Kidney epithelial cell (primary cell): ENCODE results near the gene UTP18. TPM values are rescaled to one million over a fixed set of nuclear protein-coding genes. Genes with fewer than 3 reads are reported as not detected.

Experiments used
- DNase-seq: peaks from one replicate; pipeline ENCODE4 v3.0.0-alpha.2; 2010; ENCODE audit warnings: low read depth
- H3K27me3 ChIP-seq: 2 replicates; pipeline ENCODE4 v1.6.0; 2011; ENCODE audit warnings: low read length; ENCODE audit not compliant: control insufficient read depth, insufficient read depth
- H3K36me3 ChIP-seq: 2 replicates; pipeline ENCODE4 v1.5.1; 2011; ENCODE audit warnings: low read length; ENCODE audit not compliant: control insufficient read depth, insufficient read depth
- H3K4me3 ChIP-seq: 2 replicates; pipeline ENCODE4 v1.5.1; 2011; ENCODE audit warnings: low read depth, mild to moderate bottlenecking, control low read depth, low read length
- total RNA-seq: library from RNA; depleted of rRNA; stranded (reverse); fragments of >200 nt; gene quantifications from 2 replicates; pipeline ENCODE4 v1.2.3, GENCODE V29; 2015
- TF ChIP-seq, protein P1 (sequence below): IDR thresholded peaks from 2 replicates; pipeline ENCODE4 v1.5.1; 2011; ENCODE audit warnings: mild to moderate bottlenecking, moderate library complexity, low read length, control low read depth, inconsistent platforms; ENCODE audit not compliant: insufficient read depth, poor library complexity, severe bottlenecking

The UTP18 gene
- total RNA-seq, 1 donor from 2014 or later, result 43.1 TPM

DNA sequence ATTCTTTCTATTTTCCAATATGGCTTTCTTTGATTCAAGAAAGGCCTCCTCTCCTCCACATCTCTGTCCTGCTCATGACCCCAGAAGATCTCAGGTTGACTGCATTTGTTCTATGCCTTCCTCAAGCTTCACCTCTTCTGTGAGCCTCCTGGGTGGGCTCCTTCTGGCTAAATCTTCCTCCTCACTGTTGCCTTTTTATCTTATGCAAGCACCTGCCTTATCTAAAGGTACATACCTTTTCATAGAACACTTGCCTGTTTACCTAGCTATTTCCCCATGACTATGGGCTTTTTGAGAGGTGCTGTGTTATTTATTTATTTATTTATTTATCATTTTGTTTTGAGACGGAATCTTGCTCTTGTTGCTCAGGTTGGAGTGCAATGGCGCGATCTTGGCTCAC is 81.1 kb downstream of the UTP18 start:
- Histone ChIP-seq H3K27me3 (no peaks in the 10 kb centered on the region), H3K36me3 (no peaks in the 10 kb centered on the region), H3K4me3 (no peak overlapping the region)
- DNase-seq, result no peak
- TF ChIP-seq, protein P1, sequence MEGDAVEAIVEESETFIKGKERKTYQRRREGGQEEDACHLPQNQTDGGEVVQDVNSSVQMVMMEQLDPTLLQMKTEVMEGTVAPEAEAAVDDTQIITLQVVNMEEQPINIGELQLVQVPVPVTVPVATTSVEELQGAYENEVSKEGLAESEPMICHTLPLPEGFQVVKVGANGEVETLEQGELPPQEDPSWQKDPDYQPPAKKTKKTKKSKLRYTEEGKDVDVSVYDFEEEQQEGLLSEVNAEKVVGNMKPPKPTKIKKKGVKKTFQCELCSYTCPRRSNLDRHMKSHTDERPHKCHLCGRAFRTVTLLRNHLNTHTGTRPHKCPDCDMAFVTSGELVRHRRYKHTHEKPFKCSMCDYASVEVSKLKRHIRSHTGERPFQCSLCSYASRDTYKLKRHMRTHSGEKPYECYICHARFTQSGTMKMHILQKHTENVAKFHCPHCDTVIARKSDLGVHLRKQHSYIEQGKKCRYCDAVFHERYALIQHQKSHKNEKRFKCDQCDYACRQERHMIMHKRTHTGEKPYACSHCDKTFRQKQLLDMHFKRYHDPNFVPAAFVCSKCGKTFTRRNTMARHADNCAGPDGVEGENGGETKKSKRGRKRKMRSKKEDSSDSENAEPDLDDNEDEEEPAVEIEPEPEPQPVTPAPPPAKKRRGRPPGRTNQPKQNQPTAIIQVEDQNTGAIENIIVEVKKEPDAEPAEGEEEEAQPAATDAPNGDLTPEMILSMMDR, result no peak

DNA sequence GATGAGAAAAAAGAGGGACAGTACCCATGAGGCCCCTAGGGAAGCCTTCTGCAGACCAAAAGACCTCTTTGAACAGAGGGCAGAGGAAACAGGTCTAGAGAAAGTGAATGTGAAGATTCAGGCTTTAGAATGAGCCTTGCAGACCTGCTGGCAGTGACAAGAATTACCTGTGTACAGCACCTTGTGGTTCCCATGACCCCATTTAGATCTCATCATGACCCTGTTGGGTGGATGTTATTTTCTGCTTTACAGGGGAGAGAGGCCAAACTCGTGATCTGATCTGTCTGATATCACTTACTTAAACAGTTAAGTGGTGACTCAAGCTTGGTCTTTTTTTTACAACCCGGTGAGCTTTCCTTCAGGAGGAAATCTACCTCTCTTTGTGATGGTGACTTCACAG is 81.9 kb downstream of the UTP18 start:
- peaks cover 1% of the 10 kb centered on the region for H3K27me3 ChIP-seq
- TF ChIP-seq, protein P1, result no peak
- no peak overlapping the region for H3K4me3 ChIP-seq
- no peaks in the 10 kb centered on the region for H3K36me3 ChIP-seq
- no peak for DNase-seq

DNA sequence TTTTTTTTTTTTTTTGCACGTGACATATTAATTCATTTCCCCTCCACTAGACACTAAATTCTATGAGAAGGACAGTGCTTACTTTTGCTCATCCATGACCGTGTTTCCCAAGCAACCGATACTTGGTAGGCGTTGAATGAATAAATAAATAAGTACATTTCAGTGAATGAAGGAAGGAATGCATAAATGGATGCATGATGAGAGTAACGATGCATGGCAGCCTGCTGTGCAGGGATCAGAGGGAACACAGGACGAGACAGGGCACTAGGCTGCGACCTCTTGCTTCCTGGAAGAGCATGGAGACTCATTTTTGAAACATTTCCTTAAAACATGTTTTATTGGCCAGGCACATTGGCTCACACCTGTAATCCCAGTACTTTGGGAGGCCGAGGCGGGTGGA is 84.2 kb downstream of the UTP18 start:
- Histone ChIP-seq H3K27me3 (peaks cover 2% of the 10 kb centered on the region), H3K36me3 (no peaks in the 10 kb centered on the region), H3K4me3 (no peak overlapping the region)
- DNase-seq, result no peak
- TF ChIP-seq, protein P1, result no peak

DNA sequence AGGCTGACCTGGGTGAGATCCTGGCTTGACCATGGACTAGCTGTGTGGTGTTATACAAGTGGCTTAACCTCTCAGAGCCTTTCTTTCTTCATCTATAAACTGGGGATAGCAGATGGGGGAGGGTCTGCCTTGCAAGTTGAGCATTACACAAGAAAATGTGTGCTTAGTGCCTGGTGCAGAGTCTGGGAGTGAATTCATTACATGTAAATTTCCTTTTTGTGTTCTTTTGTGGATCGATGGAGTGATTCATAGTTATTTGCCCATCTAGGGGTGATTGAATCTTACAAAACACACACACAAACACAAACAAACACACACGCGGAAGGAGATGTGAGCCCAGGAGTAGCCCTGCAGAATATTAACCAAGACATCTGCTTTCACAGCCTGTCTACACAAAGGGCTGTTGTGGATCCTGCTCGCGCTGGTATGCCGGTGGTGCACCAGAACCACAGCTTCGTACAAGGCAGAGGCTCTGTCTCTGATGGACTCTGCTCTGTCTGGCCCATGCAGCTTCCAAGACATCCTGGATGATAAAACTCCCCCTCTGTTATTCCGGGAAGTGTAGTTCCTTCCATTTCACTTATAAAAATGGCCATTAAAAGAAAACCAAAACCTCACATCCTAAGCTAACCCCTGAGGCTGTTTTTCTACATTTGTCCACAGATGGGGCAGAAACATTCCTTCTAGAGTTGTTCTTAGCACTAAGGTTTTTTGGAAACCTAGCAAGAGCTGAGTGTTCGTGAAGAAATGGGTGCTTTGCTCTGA is 86.1 kb downstream of the UTP18 start:
- no peak overlapping the region for H3K4me3 ChIP-seq
- peaks cover 2% of the 10 kb centered on the region for H3K27me3 ChIP-seq
- TF ChIP-seq, protein P1, result no peak
- H3K36me3 ChIP-seq, result no peaks in the 10 kb centered on the region
- no peak for DNase-seq

Other genes starting within 250 kb of the UTP18 start
- 85.5 and 104 TPM in 2 replicates for gene SPAG9, start 139.7 kb upstream of the UTP18 start, total RNA-seq
- 129 and 162 TPM in 2 replicates for gene NME1, start 107.0 kb upstream of the UTP18 start, total RNA-seq
- 1,008 and 1,016 TPM in 2 replicates for gene NME2, start 94.1 kb upstream of the UTP18 start, total RNA-seq
- 7.8 and 8.8 TPM in 2 replicates for gene MBTD1, start 497 bp upstream of the UTP18 start, total RNA-seq